Stimulated activated CD4-positive, alpha-beta T cell treated with anti-CD3 and anti-CD28 coated beads, Interleukin-15, amount 100 ng/mL, for 24 hours (primary cell): ENCODE results near the gene ATF6B.
"Not testable (repeated sequence)": the region's sequence is repeated elsewhere in the genome, so short reads cannot be mapped to it uniquely, and the experiment has no call there.

Source experiments
- DNase-seq: peaks from one replicate; pipeline ENCODE4 v3.0.0-alpha.2; 2020

The ATF6B gene

DNA sequence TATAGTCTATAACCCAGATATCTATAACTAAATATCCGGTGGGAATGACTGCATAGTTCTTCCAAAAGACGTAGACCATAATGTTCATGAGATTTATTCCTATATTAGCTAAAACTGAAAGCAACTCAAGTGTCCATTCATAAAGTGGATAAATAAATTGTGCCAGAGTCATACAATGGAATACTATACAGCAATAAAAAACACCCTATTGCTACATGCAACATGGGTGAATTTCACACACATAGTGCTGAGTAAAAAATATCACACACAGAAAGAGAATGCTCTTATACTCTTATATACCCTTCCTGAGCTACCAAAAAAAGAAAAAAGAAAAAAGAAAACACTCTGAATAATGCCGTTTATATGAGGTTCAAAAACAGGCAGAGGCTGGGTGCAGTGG lies 25.8 kb downstream of the ATF6B start:
- DNase-seq = no peak

DNA sequence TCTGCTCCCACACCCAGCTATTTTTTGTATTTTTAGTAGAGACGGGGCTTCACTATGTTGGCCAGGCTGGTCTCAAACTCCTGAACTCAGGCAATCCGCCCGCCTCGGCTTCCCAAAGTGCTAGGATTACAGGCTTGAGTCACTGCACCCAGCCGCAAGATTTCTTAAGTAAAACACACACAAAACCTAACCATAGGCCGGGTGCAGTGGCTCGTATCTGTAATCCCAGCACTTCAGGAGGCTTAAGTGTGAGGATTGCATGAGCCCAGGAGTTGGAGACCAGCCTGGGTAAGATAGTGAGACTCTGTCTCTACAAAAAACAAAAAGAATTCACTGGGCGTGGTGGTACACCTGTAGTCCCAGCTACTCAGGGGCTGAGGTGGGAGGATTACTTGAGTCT lies 27.8 kb downstream of the ATF6B start:
- not testable (repeated sequence) for DNase-seq

DNA sequence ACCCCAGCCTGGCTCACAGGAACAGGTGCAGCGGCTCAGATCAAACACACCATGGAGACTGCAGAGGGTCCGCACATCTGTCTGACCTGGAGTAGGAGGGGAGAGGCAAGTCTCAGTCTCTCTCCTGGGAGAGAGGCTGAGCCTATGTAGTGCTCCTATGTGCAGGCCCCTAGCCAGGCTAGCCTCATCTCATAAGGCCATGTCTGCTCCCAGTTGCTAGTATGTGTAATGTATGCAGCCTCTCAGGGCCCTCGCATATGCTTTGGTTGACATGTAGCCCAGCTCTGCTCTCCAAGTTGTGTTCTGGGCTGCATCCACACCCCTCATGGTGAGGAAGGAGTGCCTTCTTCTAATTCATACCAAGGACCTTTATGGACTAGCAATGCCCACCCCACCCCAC lies 30.7 kb downstream of the ATF6B start:
- DNase-seq = no peak

DNA sequence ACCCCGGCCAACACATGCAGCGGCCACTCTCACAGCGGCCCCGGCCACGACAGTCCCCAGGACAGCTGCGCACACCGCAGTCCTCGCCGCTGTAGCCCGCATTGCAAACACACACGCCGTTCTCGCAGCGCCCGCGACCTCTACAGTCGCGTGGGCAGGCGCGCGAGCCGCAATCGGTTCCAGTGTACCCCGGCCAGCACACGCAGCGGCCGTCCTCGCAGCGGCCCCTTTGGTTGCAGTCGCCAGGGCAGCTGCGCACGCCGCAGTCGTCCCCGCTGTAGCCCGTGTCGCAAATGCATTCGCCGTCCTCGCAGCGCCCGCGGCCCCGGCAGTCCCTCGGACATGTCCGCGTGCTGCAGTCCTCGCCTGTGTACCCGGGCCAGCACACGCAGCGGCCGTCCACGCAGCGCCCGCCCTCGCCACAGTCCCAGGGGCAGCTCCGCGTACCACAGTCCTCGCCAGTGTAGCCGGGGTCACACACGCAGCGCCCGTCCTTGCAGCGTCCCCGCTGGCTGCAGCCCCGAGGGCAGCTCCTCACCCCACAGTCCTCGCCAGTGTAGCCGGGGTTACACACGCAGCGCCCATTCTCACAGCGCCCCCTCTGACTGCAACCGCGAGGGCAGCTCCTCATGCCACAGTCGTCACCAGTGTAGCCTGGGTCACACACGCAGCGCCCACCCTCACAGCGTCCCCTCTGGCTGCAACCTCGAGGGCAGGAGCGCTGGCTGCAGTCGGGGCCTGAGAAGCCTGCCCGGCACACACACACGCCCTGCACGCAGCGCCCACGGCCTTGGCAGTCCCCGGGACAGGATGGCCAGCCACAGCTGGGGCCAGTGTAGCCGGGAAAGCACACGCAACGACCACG lies 31.4 kb downstream of the ATF6B start:
- DNase-seq = no peak

DNA sequence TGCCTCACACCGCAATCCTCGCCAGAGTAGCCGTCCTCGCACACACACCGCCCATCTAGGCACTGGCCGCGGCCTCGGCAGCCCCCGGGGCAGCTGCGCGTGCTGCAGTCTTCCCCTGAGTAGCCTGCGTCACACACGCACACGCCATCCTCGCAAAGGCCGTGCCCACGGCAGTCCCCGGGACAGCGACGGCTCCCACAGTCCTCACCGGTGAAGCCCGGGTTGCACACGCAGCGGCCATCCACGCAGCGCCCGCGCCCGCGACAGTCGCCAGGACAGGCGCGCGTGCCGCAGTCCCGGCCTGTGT lies 32.0 kb downstream of the ATF6B start:
- DNase-seq = no peak

DNA sequence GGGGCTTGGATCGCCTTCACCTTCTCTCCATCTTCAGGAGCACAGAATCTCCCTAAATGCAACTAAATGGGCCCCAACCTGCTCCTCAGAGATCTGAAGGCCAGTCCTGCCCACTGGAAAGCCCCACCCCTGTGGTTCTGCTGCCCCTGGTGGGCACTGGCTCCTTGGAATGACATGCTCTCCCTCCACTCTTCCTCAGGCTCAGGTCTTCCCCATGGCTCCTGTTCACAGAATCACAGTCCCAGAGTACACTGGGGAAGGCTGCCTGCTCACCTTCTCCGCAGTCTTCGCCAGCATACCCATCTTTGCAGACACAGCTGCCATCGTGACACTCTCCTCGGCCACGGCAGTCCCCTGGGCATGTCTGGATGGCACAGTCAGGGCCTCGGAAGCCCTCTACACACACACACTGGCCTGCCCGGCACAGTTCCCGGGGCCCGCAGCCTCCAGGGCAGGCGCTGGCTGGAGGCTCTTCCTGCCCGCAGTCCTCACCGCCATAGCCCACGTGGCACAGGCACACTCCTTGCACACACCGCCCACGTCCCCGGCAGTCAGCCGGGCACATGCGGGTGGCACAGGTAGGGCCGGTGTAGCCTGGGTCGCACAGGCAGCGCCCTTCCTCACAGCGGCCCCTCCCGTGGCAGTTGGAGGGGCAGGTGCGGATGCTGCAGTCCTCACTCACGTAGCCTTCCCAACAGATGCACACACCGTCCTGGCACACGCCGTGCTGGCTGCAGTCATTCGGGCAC lies 32.5 kb downstream of the ATF6B start:
- DNase-seq = no peak

DNA sequence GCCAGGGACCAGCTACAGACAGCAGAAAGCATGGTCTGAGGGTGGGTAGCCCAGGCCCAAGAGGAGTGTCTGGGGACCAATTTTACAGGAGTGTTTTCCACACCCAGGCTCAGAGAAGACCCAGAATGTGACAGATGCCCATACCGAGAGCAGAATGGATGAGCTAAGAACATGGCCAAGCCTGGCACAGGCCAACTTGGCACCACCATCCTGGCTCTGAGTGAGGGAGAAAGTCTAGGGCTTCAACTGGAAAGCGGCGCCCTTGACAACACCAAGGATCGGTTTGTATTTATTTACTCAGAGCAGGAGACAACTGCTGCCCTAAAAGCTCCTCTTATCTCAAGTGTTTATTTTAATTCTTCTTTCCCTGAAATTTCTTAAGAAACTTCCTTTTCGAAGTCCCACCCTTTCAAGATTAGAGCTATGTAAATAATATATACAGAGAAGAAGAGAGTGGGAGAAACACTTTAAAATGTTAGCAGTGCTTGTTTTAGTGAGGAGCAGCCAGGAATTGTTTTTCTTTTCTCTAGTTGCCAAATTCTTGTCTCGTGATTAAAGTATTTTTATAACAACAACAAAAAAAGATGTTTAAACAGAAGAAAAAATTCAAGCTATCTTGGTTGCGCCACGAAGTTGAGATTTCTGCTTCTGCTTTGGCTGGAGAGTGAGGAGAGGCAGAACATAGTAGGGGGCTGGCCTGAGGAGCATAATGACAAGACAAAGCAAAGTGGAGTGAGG lies 35.1 kb downstream of the ATF6B start:
- DNase-seq = no peak

DNA sequence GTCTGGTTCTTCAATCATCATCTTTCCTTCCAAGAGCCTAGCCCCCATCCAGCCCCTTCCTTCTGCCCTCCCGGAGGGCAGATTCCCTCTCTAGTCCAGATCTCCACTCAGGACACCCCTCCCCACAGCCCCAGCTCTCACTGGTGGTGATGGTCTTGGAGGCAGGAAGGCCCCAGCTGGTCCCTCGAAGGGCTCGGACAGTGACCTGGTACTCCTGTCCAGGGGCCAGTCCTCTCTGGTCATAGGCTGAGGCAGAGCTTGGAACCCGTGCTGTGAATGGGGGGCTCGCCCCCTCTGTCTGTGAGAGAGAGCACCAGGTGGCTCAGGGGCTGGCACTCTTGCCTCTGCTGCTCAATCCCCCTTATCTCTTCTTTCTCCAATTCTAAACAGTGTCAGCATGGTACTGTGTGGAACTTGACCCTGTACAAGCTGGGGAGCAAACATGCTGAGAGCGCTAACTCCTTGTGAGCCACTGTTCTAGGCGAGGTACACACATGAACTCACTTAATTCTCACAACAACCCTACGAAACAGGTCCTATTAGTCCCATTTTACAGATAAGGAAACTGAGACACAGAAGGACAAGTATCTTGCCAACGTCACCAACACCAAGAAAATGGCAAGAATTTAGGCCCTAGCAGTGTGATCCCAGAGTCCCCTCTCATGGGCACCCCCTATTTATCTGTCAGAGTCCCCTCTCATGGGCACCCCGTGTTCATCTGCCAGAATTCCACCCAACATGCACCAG lies 38.8 kb downstream of the ATF6B start:
- no peak for DNase-seq

DNA sequence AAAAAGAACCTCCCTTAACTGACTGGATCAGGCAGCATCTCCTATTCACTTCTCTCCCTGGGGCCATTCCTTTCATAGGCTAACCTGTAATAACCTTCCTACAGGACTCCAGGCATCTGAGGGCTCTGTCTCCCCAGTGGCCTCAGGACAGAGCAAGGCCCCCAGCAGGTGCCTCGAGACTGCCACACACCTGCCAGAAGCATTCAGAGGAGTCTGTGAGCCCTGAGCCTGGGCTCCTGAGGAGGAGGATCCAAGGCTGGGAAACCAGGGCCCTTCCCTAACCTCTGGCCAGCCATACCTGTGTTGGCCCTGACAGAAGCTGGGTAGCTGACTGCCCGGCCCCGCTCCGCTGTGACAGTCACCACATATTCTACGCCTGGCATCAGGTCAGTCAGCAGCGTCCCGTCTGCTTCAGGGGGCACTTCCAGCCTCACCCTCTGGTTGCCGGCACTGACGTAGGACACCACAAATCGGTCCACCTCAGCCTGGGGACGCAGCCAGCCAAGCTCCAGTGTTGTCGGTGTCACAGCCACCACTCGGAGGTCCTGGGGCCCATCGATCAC lies 39.5 kb downstream of the ATF6B start:
- no peak for DNase-seq

DNA sequence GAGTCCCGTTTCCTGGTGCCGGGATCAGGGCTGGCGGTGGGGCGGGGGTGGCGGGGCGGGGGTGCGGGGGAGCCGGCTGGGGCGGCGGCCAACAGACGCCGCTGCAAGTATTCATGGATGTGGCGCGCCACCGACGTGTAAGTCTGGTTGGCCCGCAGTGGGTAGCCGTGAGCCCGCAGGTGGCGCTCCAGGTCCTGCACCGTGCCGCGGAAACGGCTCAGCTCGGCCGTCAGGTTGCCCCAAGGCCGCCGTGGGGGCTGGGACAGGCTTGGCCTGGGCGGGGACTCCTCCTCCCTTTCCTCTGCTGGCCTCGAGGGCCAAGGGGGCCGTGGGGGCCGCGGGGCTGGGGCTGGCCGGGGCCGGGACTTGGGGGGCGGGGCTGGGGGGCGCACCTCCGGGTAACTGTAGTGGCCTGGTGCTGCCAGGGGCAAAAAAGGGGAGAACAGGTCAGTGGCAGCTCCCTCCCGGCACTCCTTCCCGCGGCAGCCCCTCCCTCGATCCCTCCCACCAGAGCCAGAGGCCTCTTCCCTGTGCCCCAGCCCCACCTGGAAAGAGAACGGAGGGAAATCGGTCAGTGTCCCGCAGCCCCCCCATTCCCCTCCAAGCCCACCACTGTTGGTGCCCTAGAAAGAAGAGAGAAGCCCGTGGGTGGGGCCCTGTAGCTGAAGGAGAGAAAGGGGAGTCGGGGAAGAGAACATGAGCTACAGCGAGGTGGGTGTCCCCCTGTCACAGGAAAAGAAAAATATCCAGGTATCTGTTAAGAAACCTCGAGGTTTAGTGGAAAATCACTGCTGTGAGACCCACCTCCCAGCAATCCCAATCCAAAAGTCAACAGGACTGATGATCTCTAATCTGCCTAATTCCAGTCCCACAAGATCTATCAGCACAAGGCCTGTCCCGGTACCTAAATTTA lies 40.2 kb downstream of the ATF6B start:
- peak; percentile 84 for DNase-seq

DNA sequence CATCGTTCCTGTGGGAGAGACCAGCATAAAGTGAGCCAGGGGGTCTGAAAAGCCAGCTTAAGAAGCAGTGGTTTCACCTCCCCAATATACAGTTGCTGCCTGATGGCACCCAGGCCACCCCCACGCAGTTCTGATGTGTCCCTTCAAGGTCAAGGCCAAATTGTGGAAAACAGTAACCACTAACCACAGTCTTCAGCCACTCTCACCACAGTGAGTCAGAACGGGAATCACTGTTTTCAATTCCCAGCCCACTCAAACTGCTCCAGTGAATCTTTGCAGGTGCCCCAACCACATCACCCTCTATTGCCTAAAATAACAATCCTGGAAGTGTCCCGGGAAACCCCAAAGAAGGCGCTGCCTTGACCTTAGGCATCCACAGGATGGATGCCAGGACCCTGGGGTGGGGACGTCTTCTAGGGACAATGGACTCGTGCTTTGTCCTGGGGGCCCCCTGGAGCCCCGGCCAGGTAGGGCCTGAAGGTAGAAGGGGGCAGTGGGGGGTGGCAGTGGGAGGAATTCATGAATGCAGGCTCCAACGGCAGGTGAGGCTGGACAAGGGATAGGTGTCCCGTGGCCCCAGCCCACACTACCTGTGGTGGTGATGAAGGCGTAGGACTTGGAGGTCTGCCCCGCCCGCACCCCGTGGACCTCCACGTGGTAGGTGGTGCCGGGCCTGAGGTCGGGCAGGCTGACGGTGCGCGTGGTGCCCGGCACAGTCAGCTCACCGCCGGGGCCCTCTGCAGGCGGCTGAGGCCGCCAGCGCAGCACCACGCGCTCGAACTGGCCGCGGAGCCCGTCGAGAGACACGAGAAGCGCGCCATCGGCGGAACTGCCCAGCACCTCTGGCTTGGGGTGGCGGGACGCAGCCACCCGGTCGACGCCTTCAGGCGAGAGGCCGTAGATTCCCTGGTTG lies 41.1 kb downstream of the ATF6B start:
- DNase-seq = peak; percentile 64

DNA sequence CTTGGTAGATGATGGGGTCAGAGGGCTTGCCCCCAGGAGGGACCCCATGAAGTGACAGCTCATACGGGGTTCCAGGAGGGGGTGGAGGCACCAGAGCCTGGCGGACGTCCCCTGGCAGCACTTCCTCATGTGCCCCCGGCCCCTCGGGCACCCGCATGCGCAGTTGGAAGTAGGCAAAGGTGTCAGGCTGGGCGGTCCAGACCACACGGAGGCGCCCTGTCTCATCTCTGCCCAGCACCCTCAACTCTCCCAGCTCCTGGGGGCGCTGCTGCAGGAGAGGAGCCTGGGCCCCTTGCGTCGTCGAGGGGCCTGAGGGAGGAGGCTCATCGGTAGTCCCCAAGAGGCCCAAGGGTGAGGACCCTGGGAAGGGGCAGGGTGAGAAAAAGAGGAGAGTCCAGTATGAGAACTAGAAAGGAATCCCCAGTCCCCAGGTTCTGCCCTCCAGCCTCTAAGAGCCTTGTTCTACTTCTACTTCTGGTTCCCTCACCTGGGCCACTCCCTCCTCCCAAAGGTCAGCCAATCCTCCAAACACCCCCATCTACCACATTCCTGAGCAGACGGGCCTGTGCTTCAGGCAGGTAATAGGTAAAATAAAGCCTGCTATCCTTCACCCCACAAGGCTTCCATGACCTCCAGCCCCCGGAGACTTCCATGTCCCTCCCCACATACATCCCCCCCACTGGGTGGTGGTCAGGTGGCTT lies 42.1 kb downstream of the ATF6B start:
- no peak for DNase-seq

DNA sequence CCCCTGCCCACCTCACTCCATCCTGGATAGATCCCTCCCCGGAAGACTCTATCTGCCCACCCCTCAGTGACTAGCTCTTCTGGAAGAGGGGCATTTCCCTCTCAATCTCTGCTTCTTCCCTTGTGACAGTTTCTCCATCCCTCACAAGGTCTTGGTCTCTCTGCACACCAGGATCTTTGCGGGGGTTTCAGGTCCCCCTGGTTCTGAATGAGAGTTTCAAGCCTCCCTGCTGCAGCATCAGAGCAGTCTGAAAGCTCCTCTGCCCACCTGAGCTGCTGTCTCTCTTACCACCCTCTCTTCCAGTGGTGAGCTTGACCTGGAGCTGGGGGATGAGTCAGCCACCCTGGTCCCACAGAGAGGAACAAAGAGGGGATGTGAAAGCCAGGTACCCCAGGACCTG lies 43.3 kb downstream of the ATF6B start:
- DNase-seq = no peak

DNA sequence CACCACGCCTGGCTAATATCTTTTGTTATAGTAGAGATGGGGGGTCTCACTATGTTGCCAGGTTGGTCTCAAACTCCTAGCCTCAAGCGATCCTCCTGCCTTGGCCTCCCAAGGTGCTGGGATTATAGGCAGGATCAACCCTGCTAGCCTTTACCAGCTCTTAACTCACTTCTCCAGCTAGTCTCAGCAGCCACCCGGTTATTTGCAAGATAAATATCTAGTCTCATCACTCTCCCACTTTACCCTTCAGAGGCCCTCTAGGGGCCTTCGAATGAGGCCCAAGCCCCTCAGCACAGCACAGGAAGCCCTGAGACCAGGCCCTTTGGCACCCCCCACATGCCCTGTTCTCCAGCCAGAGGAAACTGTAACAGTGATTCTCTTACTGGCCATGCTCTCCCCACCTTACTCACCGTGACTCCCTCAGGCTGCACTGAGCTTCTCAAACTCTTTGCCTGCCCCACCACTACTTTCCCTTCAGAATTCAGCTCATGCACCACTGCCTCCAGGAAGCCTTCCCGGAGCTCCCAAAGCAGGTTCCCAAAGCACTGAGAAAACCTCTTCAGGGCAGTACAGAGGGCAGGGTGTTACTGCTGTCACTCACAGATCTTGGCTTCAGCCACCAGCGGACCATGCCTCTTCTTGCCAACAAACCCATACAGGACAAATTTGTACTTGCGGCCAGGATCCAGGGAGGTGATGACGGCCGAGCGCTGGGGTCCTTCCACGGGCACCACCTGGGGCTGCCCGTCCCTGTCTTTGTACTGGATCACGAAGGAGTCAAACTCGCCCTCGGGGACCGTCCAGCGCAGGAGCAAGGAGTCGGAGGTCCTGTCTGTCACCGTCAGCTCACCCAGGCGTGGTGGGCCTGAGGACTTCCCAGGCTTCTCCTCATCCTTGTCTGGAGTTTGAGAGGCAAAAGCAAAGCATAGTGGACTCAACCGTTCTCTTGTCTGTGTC lies 44.0 kb downstream of the ATF6B start:
- DNase-seq = no peak

DNA sequence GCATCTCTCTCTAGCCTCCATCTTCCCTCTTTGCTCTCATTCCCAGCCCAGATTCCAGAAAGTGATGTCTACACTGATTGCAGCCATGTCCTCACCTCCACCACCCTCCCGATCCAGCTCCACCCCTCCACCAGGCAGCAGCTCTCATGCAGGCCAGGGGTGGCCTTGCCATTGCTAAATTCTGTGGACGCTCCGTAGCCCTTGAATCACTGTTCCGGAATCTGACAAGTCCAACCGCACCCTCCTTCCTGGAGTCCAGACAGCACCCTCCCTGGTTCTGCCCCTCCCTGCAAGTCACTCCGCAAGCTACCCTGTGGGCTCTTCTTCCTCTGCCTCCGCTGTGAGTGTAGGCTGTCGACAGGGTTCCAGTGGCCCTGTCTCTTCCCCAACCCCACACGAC lies 45.1 kb downstream of the ATF6B start:
- no peak for DNase-seq

DNA sequence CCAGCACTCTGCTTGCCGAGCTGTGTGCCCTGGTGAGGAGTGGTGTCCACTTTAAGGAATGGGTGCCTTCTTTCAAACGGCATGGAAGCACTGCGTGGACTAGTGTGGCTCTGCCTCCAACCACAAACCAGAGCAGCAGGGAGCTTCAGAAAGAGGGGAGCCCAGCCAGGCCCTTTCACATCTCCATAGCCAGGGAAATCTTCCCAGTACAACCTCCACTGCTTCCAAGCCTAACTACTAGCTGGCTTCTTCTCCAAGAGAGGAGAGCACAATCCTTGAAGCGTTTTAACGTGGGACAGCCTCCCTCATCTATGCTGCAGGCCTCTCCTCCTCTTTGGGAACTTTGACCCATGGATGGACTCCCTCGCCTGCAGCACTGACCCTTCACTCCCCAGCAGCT lies 45.6 kb downstream of the ATF6B start:
- DNase-seq = no peak

DNA sequence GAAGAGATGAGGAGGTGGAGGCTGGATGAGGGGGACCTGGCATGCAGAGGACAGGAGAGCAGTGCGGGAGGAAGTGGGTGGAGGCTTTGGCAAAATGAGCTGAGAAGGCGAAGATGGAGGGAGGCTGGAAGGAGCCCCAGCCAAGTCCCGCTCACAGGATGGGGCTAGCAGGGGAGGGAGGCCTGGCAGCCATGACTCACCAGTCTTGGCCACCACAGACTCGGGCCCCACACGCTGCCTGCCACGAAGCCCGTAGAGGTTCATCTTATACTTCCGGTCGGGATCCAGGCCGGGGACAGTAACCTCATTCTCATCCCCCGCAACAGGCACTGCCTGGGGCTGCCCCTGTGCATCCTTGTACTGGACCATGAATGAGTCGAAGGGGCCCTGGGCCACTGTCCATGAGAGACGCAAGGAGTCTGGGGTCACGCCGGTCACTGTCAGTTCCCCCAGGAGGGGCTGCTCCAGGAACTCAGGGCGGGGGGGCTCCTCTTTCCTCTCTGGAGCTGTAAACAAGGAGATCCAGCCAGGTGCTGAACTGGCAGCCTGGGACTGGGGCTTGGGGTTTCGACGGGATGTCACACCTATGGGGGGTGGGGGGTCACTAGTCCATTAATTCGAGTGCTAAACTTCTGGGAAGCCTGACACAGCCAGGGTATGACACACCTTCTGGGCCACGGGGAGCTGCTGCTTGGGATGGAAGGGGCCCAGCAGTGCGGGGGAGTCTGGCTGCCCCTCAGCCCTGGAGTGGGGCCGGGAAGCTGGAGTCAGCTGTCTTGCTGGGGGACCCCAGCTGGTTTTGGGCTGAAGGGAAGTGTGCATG lies 46.7 kb downstream of the ATF6B start:
- no peak for DNase-seq
